Left renal pelvis (tissue), 4 donors: ENCODE measurements around the gene WNT2. TPM values are rescaled to one million over a fixed set of nuclear protein-coding genes. Genes with fewer than 3 reads are reported as not detected.

ENCODE experiments used
- polyA plus RNA-seq, 4 donors: library from polyadenylated mRNA; unstranded; fragments of 120-200 nt; gene quantifications; one replicate each; pipeline ENCODE4 v1.2.1, GENCODE V29; 2013; ENCODE audit not compliant: insufficient read length in 4 of 4

Gene WNT2
- polyA plus RNA-seq, 4 donors: 0.27 to 8.5 (median 1.4) TPM

Other genes with a start within 250 kb of the WNT2 start
- under 1 TPM in 1 of 4 donors, not detected in 3; 0.05 TPM for gene ASZ1, start 104.4 kb upstream of the WNT2 start, polyA plus RNA-seq
- gene CFTR, start 157.0 kb upstream of the WNT2 start, polyA plus RNA-seq: 1 to 10 TPM in 3 of 4 donors, under 1 TPM in 1; 0.82 to 9.1 (median 4.5) TPM